SH-SY5Y (cell line): Measurements from ENCODE around the gene STX7.

ENCODE experiments used
- GATA2 ChIP-seq: IDR thresholded peaks from 2 replicates; pipeline ENCODE4 v1.6.1; 2011; ENCODE audit warnings: mild to moderate bottlenecking, low read depth, low read length
- GATA3 ChIP-seq: IDR thresholded peaks from 2 replicates; pipeline ENCODE4 v1.6.1; 2011; ENCODE audit warnings: low read depth, mild to moderate bottlenecking, low read length, moderate library complexity

DNA sequence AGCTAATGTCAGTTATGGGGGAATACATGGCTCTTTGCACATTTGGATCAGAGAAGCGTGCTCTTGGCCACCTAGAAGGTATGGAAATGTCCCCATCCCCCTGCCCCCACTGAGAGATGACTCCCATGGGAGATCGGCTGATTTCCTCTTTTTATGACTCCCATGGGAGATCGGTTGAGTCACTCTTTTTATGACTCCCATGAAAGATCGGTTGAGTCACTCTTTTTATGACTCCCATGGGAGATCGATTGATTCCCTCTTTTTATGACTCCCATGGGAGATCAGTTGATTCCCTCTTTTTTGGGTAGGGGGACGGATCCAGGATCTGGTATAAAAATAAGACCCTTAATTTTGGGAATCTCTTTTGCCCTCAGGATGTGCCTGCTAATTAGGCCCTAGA lies 14.9 kb upstream of the STX7 start:
- TF ChIP-seq GATA2 (no peak), GATA3 (no peak)
